Stimulated activated CD4-positive, alpha-beta T cell treated with anti-CD3 and anti-CD28 coated beads, Interleukin-1b, Interleukin-23, amount 100 ng/mL, for 1 hour (primary cell): Measurements from ENCODE around the gene ANO4.
"Not testable (repeated sequence)": the region's sequence is repeated elsewhere in the genome, so short reads cannot be mapped to it uniquely, and the experiment has no call there.

Experiments used
- DNase-seq, 2 donors: peaks; one replicate each; pipeline ENCODE4 v3.0.0-alpha.2; 2020; ENCODE audit warnings: low read depth in 2 of 2

The ANO4 gene

DNA sequence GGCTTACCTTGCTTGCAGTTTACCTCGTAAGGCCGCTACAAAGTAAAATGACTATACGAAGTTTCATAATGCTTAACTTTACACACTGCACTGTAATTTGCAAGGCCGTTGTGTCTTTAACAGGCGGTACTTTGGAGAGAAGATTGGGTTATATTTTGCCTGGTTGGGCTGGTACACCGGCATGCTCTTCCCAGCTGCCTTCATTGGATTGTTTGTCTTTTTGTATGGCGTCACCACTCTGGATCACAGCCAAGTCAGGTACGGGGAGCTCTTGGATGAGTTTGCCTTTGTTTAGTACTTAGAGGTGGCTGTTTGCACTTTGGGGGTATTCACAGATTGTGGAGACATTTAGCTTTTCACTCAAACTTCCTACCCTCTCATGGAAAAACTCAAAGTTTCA is 247.6 kb downstream of the ANO4 start:
- no peak for DNase-seq

DNA sequence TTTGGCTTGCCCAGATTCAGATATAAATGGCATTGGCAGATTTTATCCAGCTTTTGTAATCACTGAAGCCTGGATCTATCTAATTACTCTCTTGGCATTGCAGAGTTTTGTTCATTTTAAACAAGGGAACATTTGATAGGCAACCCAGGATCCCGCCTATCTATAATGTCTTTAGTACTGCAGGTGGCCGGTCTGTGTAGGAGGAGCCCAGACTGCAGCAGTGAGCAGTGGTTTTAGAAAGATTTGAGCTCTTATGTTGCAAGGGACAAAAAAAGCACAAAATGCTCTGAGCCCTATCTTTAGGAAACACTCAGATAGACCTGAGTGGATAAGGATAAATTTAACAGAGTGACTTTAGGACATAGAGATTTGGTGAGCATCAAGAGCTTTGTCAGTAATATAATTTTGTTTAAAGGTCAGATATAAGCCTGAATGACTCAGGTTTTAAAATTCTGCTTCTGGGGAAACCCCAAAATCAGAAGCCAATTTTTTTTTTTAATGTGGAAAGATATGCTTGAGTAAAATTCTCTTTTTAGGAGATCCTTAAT is 250.0 kb downstream of the ANO4 start:
- DNase-seq, result no peak

DNA sequence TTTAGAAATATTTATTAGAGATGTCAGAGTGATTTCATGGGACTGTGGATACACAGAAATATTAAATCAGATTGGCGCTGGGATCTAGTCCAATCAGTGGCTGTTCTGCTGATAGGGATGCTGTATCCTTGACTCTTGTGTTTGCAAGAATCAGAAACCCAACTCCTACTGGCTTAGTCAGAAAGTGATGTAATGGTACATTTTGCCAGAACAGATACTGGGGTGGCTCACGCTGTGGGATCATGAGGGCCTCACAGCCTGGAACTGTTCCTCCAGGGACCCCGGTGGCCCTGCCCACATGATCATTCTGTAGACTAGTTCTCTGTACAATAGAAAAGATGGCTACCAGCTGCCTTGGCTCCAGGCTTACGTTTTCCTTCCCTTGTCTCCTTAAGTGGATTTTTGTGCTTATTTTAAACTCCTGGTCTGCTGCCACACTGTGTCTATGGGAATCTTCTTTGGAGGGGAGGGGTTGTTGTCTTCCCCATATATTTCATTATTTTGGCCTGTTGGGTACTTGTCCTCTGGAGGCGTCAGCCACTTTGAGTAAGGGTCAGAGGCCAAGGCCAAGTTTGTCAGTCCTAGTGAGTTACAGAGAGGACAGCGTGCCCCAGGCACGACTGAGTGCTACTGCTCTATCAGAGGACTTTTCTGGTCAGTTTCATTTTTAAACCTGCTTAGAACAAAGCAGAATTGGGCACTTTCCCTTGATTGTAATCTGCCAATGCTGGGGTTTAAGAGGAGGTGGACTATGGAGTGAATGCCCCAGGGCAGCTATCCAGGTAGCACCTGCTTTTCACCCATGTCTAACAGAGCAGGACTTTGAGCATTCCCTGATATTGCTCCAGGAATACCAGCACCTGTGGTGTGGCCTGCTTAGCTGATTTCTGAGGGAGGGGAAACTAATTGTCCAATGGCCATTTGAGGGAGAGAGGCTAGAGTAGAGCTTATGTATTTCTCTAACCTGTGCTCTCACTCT is 251.2 kb downstream of the ANO4 start:
- no peak for DNase-seq

DNA sequence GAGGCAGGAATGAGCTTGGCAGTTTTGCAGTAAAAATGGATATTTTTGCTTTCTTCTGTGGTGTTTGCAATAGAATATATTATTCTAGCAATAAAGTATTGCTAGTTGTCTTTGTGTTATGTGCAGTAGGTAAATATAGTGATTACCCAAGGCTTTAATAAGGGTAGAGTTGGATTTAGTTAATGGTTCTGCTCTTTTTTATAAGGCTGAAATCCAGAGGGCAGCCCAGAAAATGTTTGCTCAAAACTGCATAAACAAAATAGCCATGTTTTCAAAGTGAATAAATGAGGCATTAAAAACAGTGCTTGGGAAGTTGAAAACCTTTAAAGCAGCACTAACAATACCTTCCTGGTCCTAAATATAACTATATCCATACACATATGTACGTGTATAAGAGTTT is 253.1 kb downstream of the ANO4 start:
- no peak for DNase-seq

DNA sequence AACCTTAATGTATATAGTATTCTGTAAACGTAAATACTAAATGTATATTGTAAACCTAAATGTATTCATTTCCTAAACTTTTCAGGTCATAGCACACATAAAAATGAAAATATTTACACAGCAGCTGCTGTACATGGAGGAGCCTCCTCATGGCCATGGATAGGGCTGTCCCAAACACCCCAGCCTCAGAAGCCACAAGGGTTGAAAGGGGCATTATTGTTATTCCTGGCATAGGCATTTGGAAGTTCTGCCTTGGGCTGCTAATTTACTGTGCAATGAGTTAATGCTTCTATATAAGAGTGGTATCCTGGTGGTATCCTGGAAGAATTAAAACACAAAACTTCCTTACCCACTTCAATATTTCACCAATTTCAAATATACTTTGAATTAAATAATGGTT is 256.1 kb downstream of the ANO4 start:
- DNase-seq, result no peak

DNA sequence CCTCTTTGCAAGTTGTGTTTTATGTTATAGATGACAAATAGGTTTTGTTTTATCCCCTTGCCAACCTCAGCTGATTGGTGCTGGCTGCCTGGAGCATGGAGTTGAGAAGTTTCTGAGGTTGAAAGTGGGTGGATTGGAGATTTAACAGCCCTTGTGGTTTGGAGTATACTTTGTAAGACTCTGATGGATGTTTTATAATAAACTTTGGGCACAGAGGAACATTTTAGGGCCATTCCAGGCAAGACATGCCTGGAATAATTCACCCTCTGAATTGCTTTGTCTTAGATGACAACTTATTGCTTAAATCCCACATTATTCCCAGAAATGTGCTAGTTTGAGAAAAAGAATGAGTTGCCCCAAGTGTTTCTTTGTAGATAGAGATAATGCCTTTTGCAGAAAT is 256.6 kb downstream of the ANO4 start:
- DNase-seq, result no peak

DNA sequence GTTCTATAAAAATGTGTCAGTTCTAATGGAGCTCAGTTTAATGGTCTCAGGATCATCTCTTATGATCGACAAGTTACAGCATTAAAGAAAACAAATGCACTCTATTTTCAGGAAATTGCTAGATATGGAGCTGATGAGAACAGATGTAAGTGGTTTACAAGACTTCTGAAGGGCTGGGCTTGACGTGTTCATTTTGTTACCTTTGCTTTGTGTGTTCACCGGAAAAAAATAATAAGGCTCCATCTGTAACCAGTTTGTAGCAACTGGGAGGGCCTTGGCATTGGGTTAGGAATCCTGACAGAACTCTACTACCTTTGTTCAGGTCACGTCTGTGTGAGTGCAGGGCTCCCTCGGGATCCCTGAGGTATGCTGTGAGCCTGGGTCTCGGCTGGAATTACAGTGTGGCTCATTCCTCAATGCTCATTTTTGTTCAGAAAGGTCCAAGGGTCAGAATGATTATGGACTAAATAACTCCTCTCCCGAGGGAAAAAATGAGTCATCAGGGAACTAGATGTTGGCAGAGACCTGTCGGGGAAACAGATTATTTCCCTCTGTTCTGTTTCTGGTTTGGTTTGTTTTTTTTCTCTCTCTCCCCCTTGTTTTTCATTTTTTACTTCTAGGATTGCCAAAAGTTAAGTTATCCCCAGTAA is 257.4 kb downstream of the ANO4 start:
- DNase-seq, result no peak

DNA sequence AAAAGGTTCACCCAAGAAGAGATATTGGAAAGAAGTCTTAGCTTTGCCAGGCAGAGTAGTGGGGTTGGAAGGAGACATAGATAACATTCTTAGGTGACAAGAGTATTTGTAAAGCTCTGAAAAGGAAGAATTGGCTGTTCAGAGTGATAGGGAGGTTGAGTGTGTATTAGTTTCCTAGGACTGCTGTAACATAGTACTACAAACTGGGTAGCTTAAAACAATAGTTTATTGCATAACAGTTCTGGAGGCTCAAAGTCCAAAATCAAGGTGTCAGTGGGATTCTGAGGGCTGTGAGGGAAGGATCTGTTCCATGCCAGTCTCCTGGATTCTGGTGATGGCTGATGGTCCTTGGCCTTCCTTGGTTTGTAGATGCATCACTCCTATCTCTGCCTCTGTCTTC is 258.6 kb downstream of the ANO4 start:
- DNase-seq, result no peak

DNA sequence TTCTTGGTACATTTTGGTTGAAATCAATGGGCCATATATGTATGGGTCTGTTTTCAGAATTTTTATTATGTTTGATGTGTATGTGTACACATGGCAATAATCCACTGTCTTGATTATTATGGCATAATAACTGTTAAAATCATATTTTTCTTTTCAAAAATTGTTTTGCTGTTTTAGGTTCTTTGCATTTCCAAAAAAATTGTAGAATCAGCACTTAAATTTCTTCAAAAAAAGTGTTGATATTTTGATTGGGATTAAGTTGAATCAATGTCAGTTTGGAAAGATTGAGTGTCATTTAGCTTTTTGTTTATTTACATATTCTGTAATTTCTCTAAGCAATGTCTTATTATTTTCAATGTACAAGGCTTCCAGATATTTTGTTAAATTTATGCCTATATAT is 261.4 kb downstream of the ANO4 start:
- DNase-seq, result no peak

DNA sequence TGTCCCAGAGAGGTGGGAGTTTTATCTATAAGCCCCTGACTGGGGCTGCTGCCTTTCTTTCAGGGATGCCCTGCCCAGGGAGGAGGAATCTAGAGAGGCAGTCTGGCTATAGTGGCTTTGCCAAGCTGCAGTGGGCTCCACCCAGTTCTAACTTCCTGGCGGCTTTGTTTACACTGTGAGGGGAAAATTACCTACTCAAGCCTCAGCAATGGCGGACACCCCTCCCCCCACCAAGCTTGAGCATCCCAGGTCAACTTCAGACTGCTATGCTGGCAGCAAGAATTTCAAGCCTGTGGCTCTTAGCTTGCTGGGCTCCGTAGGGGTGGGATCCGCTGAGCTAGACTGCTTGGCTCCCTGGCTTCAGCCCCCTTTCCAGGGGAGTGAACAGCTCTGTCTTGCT is 267.9 kb downstream of the ANO4 start:
- not testable (repeated sequence) for DNase-seq

DNA sequence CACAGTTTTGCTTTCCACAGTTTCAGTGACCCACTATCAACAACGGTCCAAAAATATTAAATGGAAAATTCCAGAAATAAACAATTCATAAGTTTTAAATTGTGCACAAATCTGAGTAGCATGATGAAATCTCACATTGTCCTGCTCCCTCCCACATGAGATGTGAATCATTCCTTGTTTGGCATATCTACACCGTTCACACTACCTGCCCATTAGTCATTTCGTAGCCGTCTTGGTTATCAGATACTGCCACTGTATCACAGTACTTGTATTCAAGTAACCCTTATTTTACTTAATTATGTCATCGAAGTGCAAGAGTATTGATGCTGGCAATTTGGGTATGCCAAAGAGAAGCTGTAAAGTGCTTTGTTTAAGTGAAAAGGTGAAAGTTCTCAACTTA is 270.1 kb downstream of the ANO4 start:
- DNase-seq, result no peak

DNA sequence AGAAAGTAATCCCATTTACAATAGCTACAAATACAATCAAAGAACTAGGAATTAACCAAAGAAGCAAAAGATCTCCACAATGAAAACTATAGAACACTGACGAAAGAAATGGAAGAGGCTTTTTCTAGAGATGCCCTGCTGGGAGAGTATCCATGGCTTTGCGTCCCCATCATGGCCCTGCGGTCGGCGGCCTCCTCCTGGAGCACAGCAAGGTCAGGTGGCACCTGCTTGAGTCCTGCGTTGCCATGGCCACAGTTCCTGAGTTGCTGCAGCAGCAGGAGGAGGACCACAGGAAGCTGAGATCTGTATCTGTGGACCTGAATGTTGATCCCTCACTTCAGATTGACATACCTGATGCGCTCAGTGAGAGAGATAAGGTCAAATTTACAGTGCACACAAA is 271.9 kb downstream of the ANO4 start:
- no peak for DNase-seq

DNA sequence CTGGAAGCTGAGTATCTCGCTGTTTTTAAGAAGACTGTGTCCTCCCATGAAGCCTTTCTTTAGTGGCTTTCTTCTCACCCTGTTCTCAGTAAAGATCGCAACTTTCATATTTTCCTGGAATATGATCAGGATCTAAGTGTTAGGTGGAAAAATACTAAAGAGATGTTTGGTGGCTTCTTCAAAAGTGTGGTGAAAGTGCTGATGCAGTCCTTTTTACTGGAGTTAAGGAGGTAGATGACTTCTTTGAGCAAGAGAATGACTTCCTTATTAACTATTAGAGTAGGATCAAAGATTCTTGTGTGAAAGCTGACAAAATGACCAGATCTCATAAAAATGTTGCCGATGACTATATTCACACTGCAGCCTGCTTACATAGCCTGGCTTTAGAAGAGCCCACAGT is 273.8 kb downstream of the ANO4 start:
- DNase-seq, result no peak

DNA sequence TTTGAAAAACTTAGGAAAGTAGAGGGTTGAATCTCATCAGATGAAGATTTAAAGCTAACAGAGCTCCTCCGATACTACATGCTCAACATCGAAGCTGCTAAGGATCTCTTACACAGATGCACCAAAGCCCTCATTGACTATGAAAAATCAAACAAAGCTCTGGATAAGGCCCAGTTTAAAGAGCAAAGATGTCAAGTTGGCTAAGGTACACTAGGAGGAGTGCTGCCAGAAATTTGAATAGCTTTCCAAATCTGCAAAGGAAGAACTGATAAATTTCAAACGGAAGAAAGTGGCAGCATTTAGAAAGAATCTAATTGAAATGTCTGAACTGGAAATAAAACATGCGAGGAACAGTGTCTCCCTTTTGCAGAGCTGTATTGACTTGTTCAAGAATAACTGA is 274.3 kb downstream of the ANO4 start:
- no peak for DNase-seq

DNA sequence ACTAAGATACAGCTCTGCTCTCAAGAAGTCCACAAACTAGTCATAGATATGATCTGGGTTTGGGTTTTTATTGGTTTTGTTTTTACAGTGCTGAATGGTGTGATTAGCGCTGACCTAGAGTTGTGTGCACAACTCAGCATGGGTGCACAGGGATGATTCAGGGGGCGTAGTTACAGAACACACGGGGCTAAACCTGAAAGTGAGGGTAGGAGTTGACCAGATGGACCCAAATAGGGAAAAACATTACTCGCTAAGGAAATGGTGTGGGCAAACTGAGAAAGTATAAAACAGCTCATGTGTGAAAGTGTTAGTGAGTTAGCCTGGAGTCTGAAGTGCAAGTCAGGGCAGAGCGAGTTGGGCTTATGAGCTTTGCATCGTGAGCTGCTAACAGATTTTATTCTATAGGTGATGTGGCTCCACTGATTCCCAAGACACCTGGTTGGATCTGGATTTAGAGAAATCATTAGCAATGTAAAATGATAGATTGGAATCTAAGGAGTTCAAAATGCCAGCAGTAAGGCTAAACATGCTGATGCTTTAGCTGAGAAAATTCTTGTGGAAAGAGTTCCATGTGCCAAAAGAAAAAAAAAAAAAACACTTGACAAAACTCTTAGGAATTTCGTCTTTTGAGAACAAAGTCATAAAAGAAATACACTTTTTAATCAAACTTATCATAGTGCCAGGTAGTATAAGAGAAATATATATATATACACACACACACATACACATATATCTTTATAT is 280.5 kb downstream of the ANO4 start:
- no peak for DNase-seq

DNA sequence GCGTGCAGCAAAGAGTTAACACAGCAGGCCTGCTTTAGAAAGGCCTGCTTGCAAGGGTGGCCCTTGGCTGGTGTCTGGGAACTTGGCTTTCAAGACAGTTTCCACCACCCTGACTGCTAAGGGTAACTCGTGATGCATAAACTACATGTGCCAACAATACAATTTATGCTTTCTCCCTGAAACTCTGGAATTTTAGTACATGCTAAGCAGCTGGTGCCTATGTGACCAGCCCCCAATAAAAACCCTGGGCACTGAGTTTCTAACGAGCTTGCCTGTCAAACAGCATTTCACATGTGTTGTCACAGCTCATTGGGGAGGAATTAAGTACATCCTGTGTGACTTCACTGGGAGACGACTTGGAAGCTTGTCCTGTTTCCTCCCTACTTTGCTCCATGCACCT is 282.3 kb downstream of the ANO4 start:
- no peak for DNase-seq

DNA sequence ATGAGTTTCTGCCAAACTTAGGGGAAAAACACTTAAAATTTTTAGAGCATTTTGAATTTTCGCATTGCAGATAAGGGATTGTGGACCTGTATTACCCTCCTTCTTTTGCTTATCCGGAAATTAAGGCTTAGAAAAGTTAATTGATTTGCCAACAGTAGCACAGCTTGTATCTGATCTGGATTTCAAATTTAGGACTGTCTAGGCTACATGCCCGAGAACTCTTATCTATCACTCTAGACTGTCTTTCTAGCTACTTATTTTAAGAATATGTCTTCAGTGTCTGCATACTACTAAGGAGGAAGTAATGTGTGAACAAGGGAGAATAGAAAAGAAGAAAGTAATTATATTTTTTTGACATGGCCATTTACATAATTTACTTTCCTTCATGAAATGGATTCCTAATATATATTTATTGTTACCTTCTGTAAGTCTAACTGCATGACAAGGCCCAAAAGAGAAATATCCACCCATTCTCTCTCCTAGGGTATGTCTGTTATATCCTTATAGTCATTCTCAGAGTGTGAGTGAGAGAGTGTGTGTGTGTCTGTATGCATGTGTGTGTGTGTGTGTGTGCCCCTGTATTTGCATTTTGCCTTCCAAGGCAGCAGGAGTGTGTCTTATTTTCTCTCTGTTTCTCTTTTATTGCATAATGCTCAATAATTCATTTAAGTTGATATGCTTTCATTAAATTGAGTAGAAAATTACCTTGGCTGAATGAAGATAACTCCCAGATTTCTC is 283.4 kb downstream of the ANO4 start:
- no peak for DNase-seq

DNA sequence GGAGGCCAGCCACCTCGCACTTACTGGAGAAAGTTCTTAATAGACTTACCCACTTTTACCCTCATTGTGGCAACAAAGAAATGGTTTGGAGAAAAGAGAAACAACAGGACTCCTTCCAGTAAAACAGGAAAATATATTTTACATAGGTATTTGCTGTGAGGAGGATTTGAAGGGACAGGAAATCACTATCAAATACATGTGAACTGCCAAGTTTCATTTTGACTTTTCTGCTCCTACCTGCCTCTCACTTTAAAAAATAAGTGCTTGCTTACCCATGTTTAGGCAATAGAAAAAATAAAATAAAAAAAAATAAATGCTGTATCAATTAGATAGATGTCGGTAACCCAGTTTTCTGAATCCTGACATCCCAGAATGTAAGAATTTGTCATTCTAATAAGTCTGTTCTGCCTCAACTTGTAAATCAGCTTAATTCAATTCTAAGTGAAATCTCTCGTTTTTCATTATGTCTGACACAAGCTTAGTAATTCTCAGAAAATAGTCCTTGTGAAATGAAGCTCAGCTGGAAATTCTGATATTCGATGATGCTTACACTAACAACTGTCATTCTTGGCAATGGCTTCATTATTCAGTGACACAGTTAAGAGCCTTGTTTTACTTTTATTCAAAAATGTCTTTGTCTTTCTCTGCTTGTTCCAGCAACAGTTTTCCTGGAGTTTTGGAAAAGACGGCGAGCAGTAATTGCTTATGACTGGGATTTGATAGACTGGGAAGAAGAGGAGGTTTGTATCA is 284.1 kb downstream of the ANO4 start:
- no peak for DNase-seq

DNA sequence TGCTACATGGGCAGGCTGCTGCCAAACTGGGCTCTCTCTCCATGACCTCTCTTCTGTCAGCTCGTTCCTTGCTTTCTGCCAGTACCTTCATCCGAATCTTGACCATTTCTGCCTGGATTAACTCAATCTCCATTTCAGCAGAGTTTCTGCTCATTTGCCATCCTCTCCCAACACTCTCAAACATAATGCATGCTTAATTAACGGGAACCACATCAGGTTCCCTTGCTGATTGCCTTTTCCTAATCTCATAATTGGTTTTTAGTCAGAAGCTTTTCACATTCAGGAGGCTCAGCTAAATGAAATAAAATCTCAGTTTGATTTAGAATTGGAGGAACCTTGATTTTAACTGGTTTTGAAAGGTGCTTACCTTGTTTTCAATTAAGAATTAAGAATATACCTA is 288.1 kb downstream of the ANO4 start:
- DNase-seq, result no peak

DNA sequence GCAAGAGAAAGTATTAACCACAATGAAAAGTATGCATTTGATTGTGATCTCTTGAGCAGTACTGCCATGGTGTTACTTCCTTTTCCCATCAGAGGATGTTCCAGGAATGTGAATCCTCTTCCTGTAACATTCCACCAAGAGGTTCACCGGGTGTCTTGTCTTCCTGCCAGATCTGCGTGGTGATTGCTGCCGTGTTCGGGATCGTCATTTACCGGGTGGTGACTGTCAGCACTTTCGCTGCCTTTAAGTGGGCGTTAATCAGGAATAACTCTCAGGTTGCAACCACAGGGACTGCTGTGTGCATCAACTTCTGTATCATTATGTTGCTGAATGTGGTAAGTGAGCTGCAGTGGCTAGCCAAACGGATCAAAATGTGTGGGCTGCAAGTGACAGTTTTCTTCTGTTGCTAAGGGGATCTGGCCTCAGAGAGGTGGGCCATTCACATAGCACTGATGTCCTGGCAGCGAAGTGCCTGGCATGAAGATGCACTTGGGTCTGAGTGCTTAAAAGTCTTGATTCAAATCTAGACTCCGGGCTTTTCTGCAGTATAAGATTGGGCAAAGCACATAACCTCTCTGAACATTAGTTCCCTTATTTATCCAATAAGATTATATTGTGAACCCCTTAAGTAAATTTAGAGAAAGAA is 292.0 kb downstream of the ANO4 start:
- DNase-seq, result no peak
